Raji (cell line): ENCODE measurements around the gene CCDC15.

ENCODE experiments used
- POLR2A ChIP-seq: IDR thresholded peaks from 2 replicates; pipeline ENCODE4 v1.6.1; 2011; ENCODE audit warnings: low read depth, low read length, control low read depth; ENCODE audit not compliant: insufficient read depth

Gene CCDC15

DNA sequence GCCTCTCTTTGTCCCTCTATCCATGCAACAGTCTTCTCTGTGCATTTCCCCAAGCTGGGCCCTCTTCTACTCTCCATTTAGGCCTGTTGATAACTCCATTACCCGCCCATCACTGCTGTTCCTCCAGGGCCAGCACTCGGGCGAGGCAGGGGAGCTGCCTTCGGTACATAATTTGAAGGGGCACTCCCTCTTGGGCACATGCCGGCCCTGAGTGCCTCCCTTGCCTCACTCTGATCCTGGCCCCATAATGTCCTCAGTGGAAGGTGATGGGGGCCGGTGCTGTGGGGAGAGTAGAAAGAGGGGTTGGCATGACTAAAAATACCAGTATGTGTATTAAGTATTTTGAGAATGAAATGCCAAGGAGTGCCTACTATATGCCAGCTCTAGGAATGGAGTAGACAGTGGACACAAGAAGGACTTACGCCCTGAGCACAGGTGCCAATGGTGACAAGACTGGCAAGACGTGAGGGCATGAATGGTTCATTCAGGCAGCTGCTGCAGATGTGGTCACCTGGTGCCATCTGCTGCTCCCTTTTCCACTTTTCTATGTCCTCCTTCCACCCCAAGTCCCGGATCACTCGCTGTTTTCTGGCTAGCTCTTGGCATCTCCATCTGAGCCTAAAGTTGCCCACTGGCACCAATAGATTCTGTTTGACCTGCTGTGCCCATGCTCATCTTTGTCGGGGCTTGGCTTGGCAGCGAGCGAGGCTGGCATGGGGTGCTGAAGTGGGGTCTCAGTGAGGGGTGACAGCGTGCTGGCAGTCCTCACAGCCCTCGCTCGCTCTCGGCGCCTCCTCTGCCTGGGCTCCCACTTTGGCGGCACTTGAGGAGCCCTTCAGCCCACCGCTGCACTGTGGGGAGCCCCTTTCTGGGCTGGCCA lies 134.8 kb downstream of the CCDC15 start:
- no peak for TF ChIP-seq POLR2A

DNA sequence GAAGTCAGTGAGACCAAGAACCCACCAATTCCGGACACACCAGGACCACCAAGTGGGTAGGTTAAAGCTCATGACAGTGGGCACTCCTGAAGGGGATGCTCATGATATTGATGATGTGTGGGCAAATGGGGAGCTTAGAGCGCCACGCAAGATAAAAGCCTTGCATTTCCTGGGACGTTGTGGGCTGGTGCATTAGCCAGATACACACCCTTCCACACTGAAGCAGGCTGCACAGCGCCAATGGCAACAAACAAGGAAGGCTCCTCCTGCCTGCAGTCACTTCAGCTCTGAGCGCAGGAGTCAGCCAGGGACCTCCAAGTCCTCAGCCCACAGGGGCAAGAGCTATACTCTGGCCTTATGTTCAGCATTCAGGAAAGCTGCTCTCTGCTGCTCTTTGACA lies 136.8 kb downstream of the CCDC15 start:
- no peak for TF ChIP-seq POLR2A
